H1 (cell line): ENCODE measurements around the gene F11. TPM values are rescaled to one million over a fixed set of nuclear protein-coding genes. Genes with fewer than 3 reads are reported as not detected.

Experiments used
- ASH2L ChIP-seq: fragments of 200-600, 300-600 bp; sonication (generic); IDR thresholded peaks from one replicate; pipeline ENCODE4 v1.7.1; 2017; ENCODE audit warnings: low read length
- BRCA1 ChIP-seq: IDR thresholded peaks from 2 replicates; pipeline ENCODE4 v1.6.1; 2012; ENCODE audit warnings: low read depth, low read length, improper control_type of control experiment
- CBX8 ChIP-seq: fragments of 300-800, 300-1000 bp; sonication (generic); IDR thresholded peaks from 2 replicates; pipeline ENCODE4 v1.7.1; 2016; ENCODE audit warnings: low read depth, low read length, borderline replicate concordance
- CREB1 ChIP-seq: IDR thresholded peaks from 2 replicates; pipeline ENCODE4 v1.6.1; 2012; ENCODE audit warnings: inconsistent platforms
- EP300 ChIP-seq, 2 experiments: IDR thresholded peaks; 1 replicate in 1 of 2; 2 replicates in 1 of 2; pipeline ENCODE4 v1.6.1; 2011 to 2012; ENCODE audit warnings: low read depth in 2 of 2, low read length in 2 of 2, mild to moderate bottlenecking in 2 of 2, borderline replicate concordance in 1 of 2, inconsistent platforms in 1 of 2, moderate library complexity in 1 of 2
- KDM4A ChIP-seq: IDR thresholded peaks from one replicate; pipeline ENCODE4 v1.7.1; 2012; ENCODE audit warnings: low read depth, mild to moderate bottlenecking, moderate library complexity, low read length, inconsistent platforms; ENCODE audit not compliant: severe bottlenecking
- MAFK ChIP-seq: IDR thresholded peaks from 2 replicates; pipeline ENCODE4 v1.6.1; 2012; ENCODE audit warnings: low read depth, mild to moderate bottlenecking, improper control_type of control experiment, low read length
- NANOG ChIP-seq: IDR thresholded peaks from 2 replicates; pipeline ENCODE4 v1.6.1; 2011; ENCODE audit warnings: low read length, low read depth, mild to moderate bottlenecking, inconsistent platforms; ENCODE audit not compliant: insufficient read depth, poor library complexity, severe bottlenecking
- NRF1 ChIP-seq: IDR thresholded peaks from 2 replicates; pipeline ENCODE4 v1.6.1; 2011; ENCODE audit warnings: mild to moderate bottlenecking, low read depth, low read length, improper control_type of control experiment
- POLR2AphosphoS5 ChIP-seq: IDR thresholded peaks from 2 replicates; pipeline ENCODE4 v1.6.1; 2011; ENCODE audit warnings: low read depth, low read length
- RBBP5 ChIP-seq: IDR thresholded peaks from 2 replicates; pipeline ENCODE4 v1.7.1; 2012; ENCODE audit warnings: low read depth, mild to moderate bottlenecking, inconsistent platforms, low read length, moderate library complexity, borderline replicate concordance
- RFX5 ChIP-seq: IDR thresholded peaks from 2 replicates; pipeline ENCODE4 v1.6.1; 2011; ENCODE audit warnings: low read depth, low read length, improper control_type of control experiment, borderline replicate concordance
- RXRA ChIP-seq: IDR thresholded peaks from 2 replicates; pipeline ENCODE4 v1.6.1; 2011; ENCODE audit warnings: low read depth, mild to moderate bottlenecking, low read length, moderate library complexity; ENCODE audit not compliant: insufficient read depth
- SAP30 ChIP-seq: fragments of 300-600 bp; sonication (generic); IDR thresholded peaks from 2 replicates; pipeline ENCODE4 v1.7.1; 2012; ENCODE audit warnings: low read length, moderate library complexity, mild to moderate bottlenecking, inconsistent platforms; ENCODE audit not compliant: insufficient read depth, insufficient replicate concordance
- SIN3A ChIP-seq, 2 experiments: IDR thresholded peaks in 1 of 2; conservative IDR thresholded peaks in 1 of 2; 2 replicates each; pipeline ENCODE4 v1.6.1; 2011 to 2012; ENCODE audit warnings: low read length in 2 of 2, improper control_type of control experiment in 1 of 2, low read depth in 1 of 2, mild to moderate bottlenecking in 1 of 2
- SIRT6 ChIP-seq: IDR thresholded peaks from one replicate; pipeline ENCODE4 v1.7.1; 2012; ENCODE audit warnings: low read length, inconsistent platforms
- SIX5 ChIP-seq: IDR thresholded peaks from 2 replicates; pipeline ENCODE4 v1.6.1; 2011; ENCODE audit warnings: mild to moderate bottlenecking, low read depth, low read length
- SP1 ChIP-seq: IDR thresholded peaks from 2 replicates; pipeline ENCODE4 v1.6.1; 2011; ENCODE audit warnings: low read depth, low read length
- SP2 ChIP-seq: IDR thresholded peaks from 2 replicates; pipeline ENCODE4 v1.6.1; 2012; ENCODE audit warnings: mild to moderate bottlenecking, low read length, inconsistent platforms
- SRF ChIP-seq: IDR thresholded peaks from 2 replicates; pipeline ENCODE4 v1.6.1; 2011; ENCODE audit warnings: mild to moderate bottlenecking, low read depth, low read length, moderate library complexity
- YY1 ChIP-seq: IDR thresholded peaks from 2 replicates; pipeline ENCODE4 v1.6.1; 2011; ENCODE audit warnings: low read depth, mild to moderate bottlenecking, low read length
- ZNF274 ChIP-seq: IDR thresholded peaks from 2 replicates; pipeline ENCODE4 v1.7.0; 2012; ENCODE audit warnings: low read length, borderline replicate concordance; ENCODE audit errors: extremely low read depth
- polyA plus RNA-seq, 7 experiments: library from polyadenylated mRNA; depleted of rRNA in 3 of 7; stranded (reverse) in 5 of 7; unstranded in 2 of 7; fragments of >200 nt in 5 of 7; fragments of 200-250 nt in 2 of 7; gene quantifications; 1 replicate in 5 of 7; 2 replicates in 1 of 7; 4 replicates in 1 of 7; pipeline versions ENCODE4 v1.2.1 to v1.2.3, GENCODE V29; 2011 to 2013; ENCODE audit warnings: missing spikeins in 2 of 7, mixed read lengths in 2 of 7
- total RNA-seq: library from RNA; stranded (reverse); fragmentation: NEBNext Ultra II Directional; extraction: Animal tissue kit (Norgen Biotek cat#: 25700); gene quantifications from 2 replicates; pipeline ENCODE4 v1.2.1, GENCODE V29; 2021
- TF ChIP-seq, protein P1 (sequence below), 3 experiments: IDR thresholded peaks; 1 replicate in 2 of 3; 2 replicates in 1 of 3; pipeline versions ENCODE4 v1.5.1 to v1.6.1; 2011; ENCODE audit warnings: low read length in 3 of 3, mild to moderate bottlenecking in 3 of 3, inconsistent platforms in 2 of 3, low read depth in 1 of 3, moderate library complexity in 1 of 3; ENCODE audit not compliant: insufficient read depth in 1 of 3; ENCODE audit errors: control extremely low read depth in 1 of 3
- TF ChIP-seq, protein P2 (sequence below): IDR thresholded peaks from 2 replicates; pipeline ENCODE4 v1.6.1; 2012; ENCODE audit warnings: inconsistent platforms

Gene F11
- total and polyA plus RNA-seq, 2 of the 8 experiments (the other 6 are each of a cell fraction or from before 2014, with no cell fraction given), result 0.27 to 0.99 TPM

GRCh38 chr4:186248643-186249042, 17.3 kb upstream of the F11 start (continued):
- TF ChIP-seq CBX8, result no peak
- TF ChIP-seq RXRA, result no peak
- no peak for TF ChIP-seq SIX5
- no peak for TF ChIP-seq ZNF274
- TF ChIP-seq SRF, result no peak
- TF ChIP-seq YY1, result no peak
- no peak for TF ChIP-seq MAFK
- TF ChIP-seq EP300 (IDR thresholded peaks at IDR 0.05; ENCODE audit: borderline replicate concordance in 1 of 2, low read depth in 2 of 2, low read length in 2 of 2), result peak in 1 of 2 experiments; percentile 87; a peak in 1 of 3 replicates
- TF ChIP-seq NRF1, result no peak
- TF ChIP-seq NANOG, result peak; percentile 55
- no peak for TF ChIP-seq RBBP5
- TF ChIP-seq SP2, result no peak
- TF ChIP-seq RFX5, result no peak
- TF ChIP-seq SIN3A (conservative IDR thresholded peaks at IDR 0.05 in 1 of 2, IDR thresholded peaks at IDR 0.05 in 1 of 2; ENCODE audit: low read depth in 1 of 2, low read length in 2 of 2), result no peak
- TF ChIP-seq CREB1, result no peak
- TF ChIP-seq SP1, result peak; percentile 79
- no peak for TF ChIP-seq ASH2L
- TF ChIP-seq SIRT6, result no peak
- TF ChIP-seq, protein P1, sequence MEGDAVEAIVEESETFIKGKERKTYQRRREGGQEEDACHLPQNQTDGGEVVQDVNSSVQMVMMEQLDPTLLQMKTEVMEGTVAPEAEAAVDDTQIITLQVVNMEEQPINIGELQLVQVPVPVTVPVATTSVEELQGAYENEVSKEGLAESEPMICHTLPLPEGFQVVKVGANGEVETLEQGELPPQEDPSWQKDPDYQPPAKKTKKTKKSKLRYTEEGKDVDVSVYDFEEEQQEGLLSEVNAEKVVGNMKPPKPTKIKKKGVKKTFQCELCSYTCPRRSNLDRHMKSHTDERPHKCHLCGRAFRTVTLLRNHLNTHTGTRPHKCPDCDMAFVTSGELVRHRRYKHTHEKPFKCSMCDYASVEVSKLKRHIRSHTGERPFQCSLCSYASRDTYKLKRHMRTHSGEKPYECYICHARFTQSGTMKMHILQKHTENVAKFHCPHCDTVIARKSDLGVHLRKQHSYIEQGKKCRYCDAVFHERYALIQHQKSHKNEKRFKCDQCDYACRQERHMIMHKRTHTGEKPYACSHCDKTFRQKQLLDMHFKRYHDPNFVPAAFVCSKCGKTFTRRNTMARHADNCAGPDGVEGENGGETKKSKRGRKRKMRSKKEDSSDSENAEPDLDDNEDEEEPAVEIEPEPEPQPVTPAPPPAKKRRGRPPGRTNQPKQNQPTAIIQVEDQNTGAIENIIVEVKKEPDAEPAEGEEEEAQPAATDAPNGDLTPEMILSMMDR (IDR thresholded peaks at IDR 0.05; ENCODE audit: control extremely low read depth in 1 of 3, insufficient read depth in 1 of 3, low read depth in 1 of 3, low read length in 3 of 3), result no peak
- no peak for TF ChIP-seq KDM4A
- no peak for TF ChIP-seq SAP30
- TF ChIP-seq, protein P2, sequence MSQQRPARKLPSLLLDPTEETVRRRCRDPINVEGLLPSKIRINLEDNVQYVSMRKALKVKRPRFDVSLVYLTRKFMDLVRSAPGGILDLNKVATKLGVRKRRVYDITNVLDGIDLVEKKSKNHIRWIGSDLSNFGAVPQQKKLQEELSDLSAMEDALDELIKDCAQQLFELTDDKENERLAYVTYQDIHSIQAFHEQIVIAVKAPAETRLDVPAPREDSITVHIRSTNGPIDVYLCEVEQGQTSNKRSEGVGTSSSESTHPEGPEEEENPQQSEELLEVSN, result no peak
- TF ChIP-seq POLR2AphosphoS5, result no peak; the same call in 1 of the 2 replicates
- no peak for TF ChIP-seq BRCA1
